K562 (cell line): ENCODE results near the gene ASPG. TPM values are rescaled to one million over a fixed set of nuclear protein-coding genes. Genes with fewer than 3 reads are reported as not detected.

Experiments used
- ATAC-seq: fragments of 200-7000 bp; cut with Tn5 transposase; 3 replicates; pipeline ENCODE4 v1.9.1; 2020; ENCODE audit warnings: moderate library complexity
- BruUV-seq: library from RNA; stranded (reverse); fragments of 400-500 nt; replicated peaks from 2 replicates; lab custom pipeline; 2021; lab: Mats Ljungman, UMichigan
- CTCF ChIA-PET: fragments of 300-600 bp; formaldehyde crosslinking; extraction: SDS; loops from one replicate; lab custom pipeline; 2021; ENCODE audit warnings: low intra/inter-chr PET ratio; lab: Yijun Ruan, JAX
- POLR2A ChIA-PET: fragments of 300-600, 350-650 bp; sonication (Branson Sonifier 250); formaldehyde crosslinking; extraction: SDS; loops from one replicate; lab custom pipeline; 2021; ENCODE audit warnings: antibody characterized with exemption, inconsistent platforms; lab: Yijun Ruan, JAX
- DNase-seq, 4 experiments: peaks; one replicate each; pipeline versions ENCODE4 v3.0.0 to v3.0.0-alpha.2; 2011 to 2018; ENCODE audit warnings: low spot score in 3 of 4, mixed read lengths in 3 of 4; ENCODE audit errors: extremely low read depth in 1 of 4
- FAIRE-seq: peaks from 2 replicates; lab custom pipeline; 2011; peaks lifted over from hg19 to GRCh38; lab: Jason Lieb, UNC
- H2AFZ ChIP-seq: 2 replicates; pipeline ENCODE4 v1.6.0; 2011; ENCODE audit warnings: low read depth, low read length, control low read depth, inconsistent platforms
- H3K27ac ChIP-seq: fragments of 200-600 bp; 3 replicates; pipeline ENCODE4 v1.8.0; 2011; ENCODE audit warnings: low read depth, mild to moderate bottlenecking, control low read depth, inconsistent platforms, low read length, moderate library complexity, mixed read lengths; ENCODE audit errors: extremely low read depth
- H3K27me3 ChIP-seq, 2 experiments: fragments of 300-600 bp in 1 of 2; 2 replicates in 1 of 2; 3 replicates in 1 of 2; pipeline versions ENCODE4 v1.6.0 to v1.8.0; 2011; ENCODE audit warnings: inconsistent platforms in 2 of 2, low read length in 2 of 2, mild to moderate bottlenecking in 1 of 2, mixed read lengths in 1 of 2, moderate library complexity in 1 of 2; ENCODE audit not compliant: control insufficient read depth in 2 of 2, insufficient read depth in 2 of 2
- H3K36me3 ChIP-seq: fragments of 300-600 bp; 3 replicates; pipeline ENCODE4 v1.8.0; 2011; ENCODE audit warnings: mild to moderate bottlenecking, low read length, inconsistent platforms; ENCODE audit not compliant: control insufficient read depth, insufficient read depth
- H3K4me1 ChIP-seq, 2 experiments: fragments of 200-600 bp in 1 of 2; replicated peaks in 1 of 2; 2 replicates in 1 of 2; 3 replicates in 1 of 2; pipeline versions ENCODE4 v1.5.1 to v1.8.0; 2011; ENCODE audit warnings: inconsistent platforms in 2 of 2, low read length in 2 of 2, mild to moderate bottlenecking in 1 of 2, mixed read lengths in 1 of 2, moderate library complexity in 1 of 2; ENCODE audit not compliant: control insufficient read depth in 2 of 2, insufficient read depth in 2 of 2
- H3K4me2 ChIP-seq: 2 replicates; pipeline ENCODE4 v1.6.1; 2011; ENCODE audit warnings: low read length, control low read depth, inconsistent platforms, mixed read lengths; ENCODE audit not compliant: insufficient read depth
- H3K4me3 ChIP-seq: fragments of 200-600 bp; sonication (generic), shearing (Covaris generic); 2 replicates; pipeline ENCODE4 v1.5.1; 2016; ENCODE audit warnings: control low read depth, inconsistent platforms
- H3K79me2 ChIP-seq: fragments of 200-600 bp; 3 replicates; pipeline ENCODE4 v1.8.0; 2011; ENCODE audit warnings: low read length, inconsistent platforms; ENCODE audit not compliant: control insufficient read depth, insufficient read depth
- H3K9ac ChIP-seq, 2 experiments: 2 replicates each; pipeline versions ENCODE4 v1.6.0 to v1.6.1; 2011; ENCODE audit warnings: low read depth in 2 of 2, low read length in 2 of 2, control low read depth in 1 of 2, inconsistent platforms in 1 of 2, mild to moderate bottlenecking in 1 of 2, mixed read lengths in 1 of 2; ENCODE audit not compliant: insufficient read depth in 1 of 2
- H3K9me1 ChIP-seq: one replicate; pipeline ENCODE4 v1.6.0; 2011; ENCODE audit warnings: inconsistent platforms, mild to moderate bottlenecking, low read length, moderate library complexity; ENCODE audit not compliant: control insufficient read depth, insufficient read depth
- H3K9me3 ChIP-seq: replicated peaks from 2 replicates; pipeline ENCODE4 v1.5.1; 2011; ENCODE audit warnings: low read depth, low read length, inconsistent platforms; ENCODE audit not compliant: control insufficient read depth, insufficient read depth
- H4K20me1 ChIP-seq: replicated peaks from 2 replicates; pipeline ENCODE4 v1.6.1; 2011; ENCODE audit warnings: low read length, inconsistent platforms, mixed read lengths; ENCODE audit not compliant: control insufficient read depth, insufficient read depth
- ARID3A ChIP-seq: IDR thresholded peaks from 2 replicates; pipeline ENCODE4 v1.6.1; 2012; ENCODE audit warnings: low read depth, low read length, improper control_type of control experiment, borderline replicate concordance
- ATF7 ChIP-seq: fragments of 450-650 bp; IDR thresholded peaks from 2 replicates; pipeline ENCODE4 v1.7.1; 2014; ENCODE audit warnings: mild to moderate bottlenecking, moderate library complexity
- BCL6 ChIP-seq: fragments of 250-450 bp; sonication (Bioruptor Pico); IDR thresholded peaks from 2 replicates; pipeline ENCODE4 v1.4.0; 2020
- CTCFL ChIP-seq: IDR thresholded peaks from 2 replicates; pipeline ENCODE4 v1.6.1; 2011; ENCODE audit warnings: borderline replicate concordance, low read depth, mild to moderate bottlenecking, moderate library complexity, low read length; ENCODE audit not compliant: insufficient read depth, poor library complexity, severe bottlenecking
- ELK3 ChIP-seq: fragments of 450-650 bp; formaldehyde crosslinking; IDR thresholded peaks from 2 replicates; pipeline ENCODE4 v1.4.0; 2020; ENCODE audit warnings: mild to moderate bottlenecking
- EZH2 ChIP-seq: IDR thresholded peaks from 2 replicates; pipeline ENCODE4 v1.6.1; 2012; ENCODE audit warnings: low read depth, mild to moderate bottlenecking, inconsistent platforms, low read length, borderline replicate concordance
- HOXB6 ChIP-seq: fragments of 250-450 bp; sonication (Bioruptor Pico); IDR thresholded peaks from 2 replicates; pipeline ENCODE4 v1.5.1; 2022; ENCODE audit warnings: mild to moderate bottlenecking, borderline replicate concordance
- KHSRP ChIP-seq: fragments of 450-650 bp; IDR thresholded peaks from 2 replicates; pipeline ENCODE4 v1.6.1; 2017
- MCM2 ChIP-seq: fragments of 450-650 bp; IDR thresholded peaks from 2 replicates; pipeline ENCODE4 v1.6.1; 2017; ENCODE audit warnings: low read depth, mild to moderate bottlenecking
- NR2C2 ChIP-seq, 2 experiments: fragments of 200-800 bp in 1 of 2; sonication (Bioruptor generic) in 1 of 2; sonication (generic) in 1 of 2; formaldehyde crosslinking in 1 of 2; IDR thresholded peaks; 2 replicates each; pipeline versions ENCODE4 v1.6.1 to v1.8.0; 2016 to 2022; ENCODE audit warnings: mild to moderate bottlenecking in 1 of 2, missing compliant biosample characterization in 1 of 2, missing genetic modification characterization in 1 of 2, missing genetic modification reagents in 1 of 2
- RHOXF2B ChIP-seq: fragments of 250-450 bp; sonication (Bioruptor Pico); conservative IDR thresholded peaks from 2 replicates; pipeline ENCODE4 v1.5.1; 2021
- SIN3A ChIP-seq, 2 experiments: fragments of 150-350 bp in 1 of 2; IDR thresholded peaks; 2 replicates each; pipeline ENCODE4 v1.6.1; 2011 to 2016; ENCODE audit warnings: borderline replicate concordance in 2 of 2, low read depth in 2 of 2, low read length in 2 of 2, mild to moderate bottlenecking in 2 of 2, moderate library complexity in 2 of 2; ENCODE audit not compliant: control insufficient read depth in 1 of 2
- SRSF1 ChIP-seq: fragments of 200-400 bp; formaldehyde crosslinking; IDR thresholded peaks from 2 replicates; pipeline ENCODE4 v1.6.1; 2017; ENCODE audit warnings: mild to moderate bottlenecking, low read depth, low read length, moderate library complexity
- ZNF232 ChIP-seq: sonication (generic); formaldehyde crosslinking; IDR thresholded peaks from 2 replicates; pipeline ENCODE4 v1.8.0; 2022; ENCODE audit warnings: mild to moderate bottlenecking, missing genetic modification reagents
- WGBS: fragments of 100-300 bp; shearing (Covaris generic); methylation state at CpG from one replicate; pipeline ENCODE4 v1.1.6; 2016; ENCODE audit warnings: low coverage, mixed read lengths; ENCODE audit not compliant: insufficient coverage; ENCODE audit errors: missing lambda C conversion rate; 5-methylcytosine and 5-hydroxymethylcytosine counted together
- in situ Hi-C: fragments of 300-500 bp; cut with MboI; formaldehyde crosslinking; loops from 4 replicates; pipeline ENCODE4 v1.15.0; 2018; ENCODE audit warnings: inconsistent platforms, mixed read lengths
- intact Hi-C: fragments of 100-400 bp; cut with micrococcal nuclease; formaldehyde crosslinking; loops from 2 replicates; pipeline ENCODE4 v1.14.2; 2022
- polyA plus RNA-seq, 8 experiments: library from polyadenylated mRNA; depleted of rRNA in 4 of 8; stranded (reverse) in 5 of 8; unstranded in 3 of 8; fragments of >200 nt; fragmentation: Nextera tagmentation in 2 of 8; fragmentation: Illumina TruSeq in 1 of 8; extraction: Ambion mirVana in 2 of 8; extraction: Trizol in 1 of 8; gene quantifications; 2 replicates each; pipeline versions ENCODE4 v1.2.1 to v1.2.3, GENCODE V29; 2011 to 2014; ENCODE audit warnings: inconsistent platforms in 1 of 8, missing spikeins in 1 of 8
- total RNA-seq, 7 experiments: library from RNA; depleted of rRNA in 6 of 7; stranded (reverse); fragments of >200 nt in 6 of 7; fragmentation: Illumina TruSeq in 2 of 7; extraction: Trizol in 2 of 7; gene quantifications; 2 replicates each; pipeline versions ENCODE4 v1.2.1 to v1.2.3, GENCODE V29; 2011 to 2021; ENCODE audit warnings: low replicate concordance in 1 of 7
- TF ChIP-seq, protein P1 (sequence below): IDR thresholded peaks from 2 replicates; pipeline ENCODE4 v1.6.1; 2014; ENCODE audit warnings: antibody characterized with exemption
- TF ChIP-seq, protein P2 (sequence below): sonication (generic); formaldehyde crosslinking; IDR thresholded peaks from 2 replicates; pipeline ENCODE4 v1.9.0; 2022; ENCODE audit warnings: mild to moderate bottlenecking, missing genetic modification reagents

ASPG gene
- total and polyA plus RNA-seq, 9 of the 15 experiments (the other 6 are each of a cell fraction or from before 2014, with no cell fraction given) = 0.18 TPM; not detected in 8

- Histone ChIP-seq H4K20me1 (no peaks in the 10 kb centered on the region), H3K27me3 (peaks cover 0 to 29% of the 10 kb centered on the region in 2 experiments; a peak in 2 of 5 replicates), H3K36me3 (no peaks in the 10 kb centered on the region), H3K4me1 (peaks cover 0 to 4% of the 10 kb centered on the region in 2 experiments; a peak in 1 of 5 replicates), H3K4me3 (no peak overlapping the region), H2AFZ (no peak overlapping the region), H3K79me2 (no peaks in the 10 kb centered on the region), H3K4me2 (no peak overlapping the region), H3K9ac (no peak overlapping the region), H3K27ac (no peak overlapping the region), H3K9me1 (no peaks in the 10 kb centered on the region), H3K9me3 (no peaks in the 10 kb centered on the region)
- DNase-seq (no peak), FAIRE-seq (no peak), ATAC-seq (no peak)
- POLR2A ChIA-PET = interaction anchor here (0.9 kb wide), 1 partner anchor 13 kb away, joined by 5 read pairs; no protein-coding TSS in a partner anchor
- no TSS peak for BruUV-seq
- CTCF ChIA-PET = no interaction called here
- in situ Hi-C loops (no loop called here), intact Hi-C loops (no loop called here)
- WGBS = 0% methylated on average over 4 of the region's 4 CpGs
- TF ChIP-seq, protein P1, sequence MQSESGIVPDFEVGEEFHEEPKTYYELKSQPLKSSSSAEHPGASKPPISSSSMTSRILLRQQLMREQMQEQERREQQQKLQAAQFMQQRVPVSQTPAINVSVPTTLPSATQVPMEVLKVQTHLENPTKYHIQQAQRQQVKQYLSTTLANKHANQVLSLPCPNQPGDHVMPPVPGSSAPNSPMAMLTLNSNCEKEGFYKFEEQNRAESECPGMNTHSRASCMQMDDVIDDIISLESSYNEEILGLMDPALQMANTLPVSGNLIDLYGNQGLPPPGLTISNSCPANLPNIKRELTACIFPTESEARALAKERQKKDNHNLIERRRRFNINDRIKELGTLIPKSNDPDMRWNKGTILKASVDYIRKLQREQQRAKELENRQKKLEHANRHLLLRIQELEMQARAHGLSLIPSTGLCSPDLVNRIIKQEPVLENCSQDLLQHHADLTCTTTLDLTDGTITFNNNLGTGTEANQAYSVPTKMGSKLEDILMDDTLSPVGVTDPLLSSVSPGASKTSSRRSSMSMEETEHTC = no peak
- TF ChIP-seq ZNF232 (CRISPR knock-in tag) (no peak), HOXB6 (CRISPR knock-in tag) (no peak), ARID3A (no peak), MCM2 (no peak), SRSF1 (no peak), ELK3 (no peak), ATF7 (no peak), KHSRP (no peak), SIN3A (IDR thresholded peaks at IDR 0.05; ENCODE audit: borderline replicate concordance in 2 of 2, control insufficient read depth in 1 of 2, low read depth in 2 of 2, low read length in 2 of 2) (no peak), RHOXF2B (CRISPR knock-in tag) (no peak), EZH2 (no peak), CTCFL (no peak), NR2C2 (CRISPR knock-in tag; IDR thresholded peaks at IDR 0.05) (no peak), NR2C2 (tag; IDR thresholded peaks at IDR 0.05) (no peak), BCL6 (no peak)
- TF ChIP-seq, protein P2, sequence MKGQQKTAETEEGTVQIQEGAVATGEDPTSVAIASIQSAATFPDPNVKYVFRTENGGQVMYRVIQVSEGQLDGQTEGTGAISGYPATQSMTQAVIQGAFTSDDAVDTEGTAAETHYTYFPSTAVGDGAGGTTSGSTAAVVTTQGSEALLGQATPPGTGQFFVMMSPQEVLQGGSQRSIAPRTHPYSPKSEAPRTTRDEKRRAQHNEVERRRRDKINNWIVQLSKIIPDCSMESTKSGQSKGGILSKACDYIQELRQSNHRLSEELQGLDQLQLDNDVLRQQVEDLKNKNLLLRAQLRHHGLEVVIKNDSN = no peak
Observed at GRCh38 chr14:104144453-104144790, 58.9 kb downstream of the ASPG start.
